Type B pancreatic cell (in vitro differentiated cells): ENCODE results near the gene TRABD2A. TPM values are rescaled to one million over a fixed set of nuclear protein-coding genes. Genes with fewer than 3 reads are reported as not detected.

Source experiments
- DNase-seq: peaks from one replicate; pipeline ENCODE4 v3.0.0; 2021; ENCODE audit warnings: mixed read lengths; ENCODE audit not compliant: unreplicated experiment; ENCODE audit errors: extremely low spot score
- H3K27ac Mint-ChIP-seq: 2 replicates; pipeline ENCODE4 v1.8.0; 2021; ENCODE audit warnings: mild to moderate bottlenecking, mixed read lengths
- H3K27me3 Mint-ChIP-seq: 2 replicates; pipeline ENCODE4 v1.8.0; 2021; ENCODE audit warnings: mixed read lengths
- H3K36me3 Mint-ChIP-seq: 2 replicates; pipeline ENCODE4 v1.8.0; 2021; ENCODE audit warnings: mixed read lengths
- H3K4me1 Mint-ChIP-seq: one replicate; pipeline ENCODE4 v1.8.0; 2021; ENCODE audit warnings: mixed read lengths; ENCODE audit not compliant: unreplicated experiment
- H3K4me3 Mint-ChIP-seq: 2 replicates; pipeline ENCODE4 v1.8.0; 2021; ENCODE audit warnings: mild to moderate bottlenecking, mixed read lengths
- H3K9me3 Mint-ChIP-seq: 2 replicates; pipeline ENCODE4 v1.8.0; 2021; ENCODE audit warnings: mixed read lengths
- CTCF ChIP-seq: fragments of 200-600 bp; sonication (generic); conservative IDR thresholded peaks from 2 replicates; pipeline ENCODE4 v1.5.0; 2021; ENCODE audit warnings: antibody characterized with exemption, mild to moderate bottlenecking
- total RNA-seq: library from RNA; stranded (reverse); gene quantifications from 2 replicates; pipeline ENCODE4 v1.2.1, GENCODE V29; 2021; ENCODE audit warnings: low replicate concordance

Gene TRABD2A
- total RNA-seq, 1 donor from 2014 or later, result 3.3 TPM

GRCh38 chr2:84796798-84797197 lies 84.1 kb downstream of the TRABD2A start:
- no peak for DNase-seq
- Mint-ChIP-seq H3K27me3 (no peaks in the 10 kb centered on the region), H3K4me1 (peaks cover 7% of the 10 kb centered on the region), H3K27ac (no peak overlapping the region), H3K36me3 (no peaks in the 10 kb centered on the region), H3K4me3 (no peak overlapping the region), H3K9me3 (no peaks in the 10 kb centered on the region)
- TF ChIP-seq CTCF, result no peak

GRCh38 chr2:84793641-84794040 lies 87.2 kb downstream of the TRABD2A start:
- no peak overlapping the region for H3K4me3 Mint-ChIP-seq
- H3K27me3 Mint-ChIP-seq, result no peaks in the 10 kb centered on the region
- H3K4me1 Mint-ChIP-seq, result peaks cover 7% of the 10 kb centered on the region
- H3K9me3 Mint-ChIP-seq, result no peaks in the 10 kb centered on the region
- no peak overlapping the region for H3K27ac Mint-ChIP-seq
- no peaks in the 10 kb centered on the region for H3K36me3 Mint-ChIP-seq
- DNase-seq, result no peak
- no peak for TF ChIP-seq CTCF

GRCh38 chr2:84792856-84793522 lies 87.9 kb downstream of the TRABD2A start:
- Mint-ChIP-seq H3K36me3 (no peaks in the 10 kb centered on the region), H3K9me3 (no peaks in the 10 kb centered on the region), H3K27me3 (no peaks in the 10 kb centered on the region), H3K27ac (no peak overlapping the region), H3K4me1 (peaks cover 7% of the 10 kb centered on the region), H3K4me3 (no peak overlapping the region)
- no peak for DNase-seq
- TF ChIP-seq CTCF, result no peak

- no peak for DNase-seq
- no peaks in the 10 kb centered on the region for H3K4me1 Mint-ChIP-seq
- no peaks in the 10 kb centered on the region for H3K9me3 Mint-ChIP-seq
- H3K4me3 Mint-ChIP-seq, result no peak overlapping the region
- no peaks in the 10 kb centered on the region for H3K36me3 Mint-ChIP-seq
- no peaks in the 10 kb centered on the region for H3K27me3 Mint-ChIP-seq
- H3K27ac Mint-ChIP-seq, result no peak overlapping the region
- no peak for TF ChIP-seq CTCF
Measured at GRCh38 chr2:84788498-84788897, 92.4 kb downstream of the TRABD2A start.

GRCh38 chr2:84788027-84788426 lies 92.9 kb downstream of the TRABD2A start:
- no peaks in the 10 kb centered on the region for H3K27me3 Mint-ChIP-seq
- no peaks in the 10 kb centered on the region for H3K4me1 Mint-ChIP-seq
- H3K9me3 Mint-ChIP-seq, result no peaks in the 10 kb centered on the region
- no peak for DNase-seq
- H3K4me3 Mint-ChIP-seq, result no peak overlapping the region
- no peak for TF ChIP-seq CTCF
- no peak overlapping the region for H3K27ac Mint-ChIP-seq
- no peaks in the 10 kb centered on the region for H3K36me3 Mint-ChIP-seq

- Mint-ChIP-seq H3K27me3 (no peaks in the 10 kb centered on the region), H3K4me3 (no peak overlapping the region), H3K36me3 (no peaks in the 10 kb centered on the region), H3K4me1 (no peaks in the 10 kb centered on the region), H3K27ac (no peak overlapping the region), H3K9me3 (no peaks in the 10 kb centered on the region)
- no peak for TF ChIP-seq CTCF
- DNase-seq, result no peak
Measured at GRCh38 chr2:84786601-84787000, 94.3 kb downstream of the TRABD2A start.
